A673 (cell line): Measurements from ENCODE around the gene LEMD1.
"Not testable (repeated sequence)": the region's sequence is repeated elsewhere in the genome, so short reads cannot be mapped to it uniquely, and the experiment has no call there.

ENCODE experiments used
- CTCF ChIP-seq: fragments of 300-800, 200-600 bp; sonication (generic); conservative IDR thresholded peaks from 2 replicates; pipeline ENCODE4 v1.5.1; 2017; ENCODE audit warnings: low read depth, mild to moderate bottlenecking, antibody characterized with exemption, low read length, moderate library complexity, mixed read lengths
- EZH2 ChIP-seq: fragments of 200-600 bp; sonication (generic); IDR thresholded peaks from 2 replicates; pipeline ENCODE4 v1.6.1; 2017; ENCODE audit warnings: borderline replicate concordance, low read depth, mild to moderate bottlenecking, mixed read lengths, antibody characterized with exemption, low read length; ENCODE audit not compliant: poor library complexity, severe bottlenecking

- not testable (repeated sequence) for TF ChIP-seq EZH2, CTCF
Measured at GRCh38 chr1:205382990-205383389, 38.9 kb downstream of the LEMD1 start.
